Uterus (tissue), 4 donors: ENCODE measurements around the gene FEM1A. TPM values are rescaled to one million over a fixed set of nuclear protein-coding genes. Genes with fewer than 3 reads are reported as not detected.

ENCODE experiments used
- DNase-seq, 2 donors: peaks; one replicate each; pipeline ENCODE4 v3.0.0-alpha.2; 2019 to 2020
- H3K27ac ChIP-seq, 2 donors: fragments of 200-600 bp; sonication (generic); 1 replicate in 1 of 2; 2 replicates in 1 of 2; pipeline ENCODE4 v1.5.1; 2016 to 2018
- H3K27me3 ChIP-seq, 2 donors: fragments of 200-600 bp; sonication (generic); one replicate each; pipeline ENCODE4 v1.5.1; 2018 to 2019; ENCODE audit warnings: control low read depth in 1 of 2
- H3K36me3 ChIP-seq, 2 donors: fragments of 200-600 bp; sonication (generic); one replicate each; pipeline ENCODE4 v1.5.1; 2019; ENCODE audit warnings: control low read depth in 1 of 2
- H3K4me1 ChIP-seq, 2 donors: fragments of 200-600 bp; sonication (generic); one replicate each; pipeline ENCODE4 v1.5.1; 2018 to 2019; ENCODE audit warnings: control low read depth in 1 of 2
- H3K4me3 ChIP-seq, 2 donors: fragments of 200-600 bp; sonication (generic); 1 replicate in 1 of 2; 2 replicates in 1 of 2; pipeline ENCODE4 v1.5.1; 2018 to 2019; ENCODE audit warnings: mild to moderate bottlenecking in 1 of 2
- H3K9me3 ChIP-seq, 2 donors: fragments of 200-600 bp; sonication (generic); one replicate each; pipeline ENCODE4 v1.5.1; 2019; ENCODE audit warnings: control low read depth in 1 of 2
- POLR2A ChIP-seq, 2 donors: fragments of 450-650 bp; IDR thresholded peaks; one replicate each; pipeline ENCODE4 v1.6.1; 2016; ENCODE audit warnings: antibody characterized with exemption in 2 of 2, mild to moderate bottlenecking in 1 of 2, moderate library complexity in 1 of 2
- intact Hi-C: fragments of 100-400 bp; cut with DNase I; formaldehyde crosslinking; loops from one replicate; pipeline ENCODE4 v1.15.1; 2023; ENCODE audit warnings: low total_unique reads
- total RNA-seq, 4 donors: library from RNA; depleted of rRNA in 3 of 4; stranded (reverse); fragments of >200 nt in 3 of 4; gene quantifications; one replicate each; pipeline versions ENCODE4 v1.1.0 to v1.2.4, GENCODE V29; 2014 to 2023
- TF ChIP-seq, protein P1 (sequence below), 4 experiments: fragments of 200-600 bp in 2 of 4; fragments of 450-650 bp in 2 of 4; sonication (generic) in 2 of 4; IDR thresholded peaks; one replicate each; pipeline ENCODE4 v1.5.1; 2016 to 2019; ENCODE audit warnings: antibody characterized with exemption in 4 of 4, mild to moderate bottlenecking in 2 of 4, moderate library complexity in 1 of 4
- donor health status: DM: yes; HTN: yes; CAD: no.

Gene FEM1A
- total RNA-seq, 4 donors from 2014 or later, result 9.4 to 12.4 (median 10.6) TPM

DNA sequence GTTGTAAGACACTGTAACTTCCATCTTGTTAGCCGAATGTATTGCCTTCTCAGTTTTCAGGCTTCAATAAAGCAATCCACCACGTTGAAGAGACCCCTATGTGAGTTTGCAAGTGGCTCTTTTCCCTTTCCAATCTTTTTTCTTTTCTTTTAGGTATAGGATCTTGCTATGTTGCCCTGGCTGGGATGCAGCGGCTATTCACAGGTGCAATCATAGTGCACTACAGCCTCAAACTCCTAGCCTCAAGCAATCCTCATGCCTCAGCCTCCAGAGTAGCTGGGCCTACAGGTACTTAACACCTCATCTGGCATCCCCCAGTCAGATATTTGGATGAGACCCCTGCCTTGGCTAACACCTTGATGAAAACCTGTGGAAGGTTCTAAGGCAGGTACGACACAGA, 33.5 kb upstream of the FEM1A start:
- Histone ChIP-seq H3K36me3 (no peaks in the 10 kb centered on the region), H3K4me1 (peaks cover 0 to 9% of the 10 kb centered on the region in 2 donors), H3K27me3 (peaks cover 0 to under 1% of the 10 kb centered on the region in 2 donors), H3K9me3 (no peaks in the 10 kb centered on the region), H3K27ac (no peak overlapping the region), H3K4me3 (no peak overlapping the region)
- DNase-seq, result no peak
- intact Hi-C loops, result no loop called here
- TF ChIP-seq, protein P1, sequence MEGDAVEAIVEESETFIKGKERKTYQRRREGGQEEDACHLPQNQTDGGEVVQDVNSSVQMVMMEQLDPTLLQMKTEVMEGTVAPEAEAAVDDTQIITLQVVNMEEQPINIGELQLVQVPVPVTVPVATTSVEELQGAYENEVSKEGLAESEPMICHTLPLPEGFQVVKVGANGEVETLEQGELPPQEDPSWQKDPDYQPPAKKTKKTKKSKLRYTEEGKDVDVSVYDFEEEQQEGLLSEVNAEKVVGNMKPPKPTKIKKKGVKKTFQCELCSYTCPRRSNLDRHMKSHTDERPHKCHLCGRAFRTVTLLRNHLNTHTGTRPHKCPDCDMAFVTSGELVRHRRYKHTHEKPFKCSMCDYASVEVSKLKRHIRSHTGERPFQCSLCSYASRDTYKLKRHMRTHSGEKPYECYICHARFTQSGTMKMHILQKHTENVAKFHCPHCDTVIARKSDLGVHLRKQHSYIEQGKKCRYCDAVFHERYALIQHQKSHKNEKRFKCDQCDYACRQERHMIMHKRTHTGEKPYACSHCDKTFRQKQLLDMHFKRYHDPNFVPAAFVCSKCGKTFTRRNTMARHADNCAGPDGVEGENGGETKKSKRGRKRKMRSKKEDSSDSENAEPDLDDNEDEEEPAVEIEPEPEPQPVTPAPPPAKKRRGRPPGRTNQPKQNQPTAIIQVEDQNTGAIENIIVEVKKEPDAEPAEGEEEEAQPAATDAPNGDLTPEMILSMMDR (IDR thresholded peaks at IDR 0.05), result no peak
- TF ChIP-seq POLR2A (IDR thresholded peaks at IDR 0.05), result no peak

DNA sequence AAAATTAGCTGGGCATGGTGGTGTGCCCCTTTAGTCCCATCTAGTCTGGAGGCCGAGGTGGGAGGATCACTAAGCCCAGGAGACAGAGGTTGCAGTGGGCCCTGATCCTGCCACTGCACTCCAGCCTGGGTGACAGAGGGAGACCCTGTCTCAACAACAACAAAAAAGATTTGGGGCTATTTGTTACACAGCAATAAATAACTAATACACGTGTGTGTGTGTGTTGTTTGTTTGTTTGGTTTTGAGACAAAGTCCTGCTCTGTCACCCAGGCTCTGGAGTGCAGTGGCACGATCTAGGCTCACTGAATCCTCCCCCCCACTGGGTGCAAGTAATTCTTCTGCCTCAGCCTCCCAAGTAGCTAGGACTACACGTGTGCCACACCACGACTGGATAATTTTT, 32.9 kb upstream of the FEM1A start:
- Histone ChIP-seq H3K27ac (no peak overlapping the region), H3K4me3 (no peak overlapping the region), H3K4me1 (peaks cover 0 to 9% of the 10 kb centered on the region in 2 donors), H3K9me3 (no peaks in the 10 kb centered on the region), H3K27me3 (peaks cover 0 to 4% of the 10 kb centered on the region in 2 donors), H3K36me3 (no peaks in the 10 kb centered on the region)
- TF ChIP-seq, protein P1 (IDR thresholded peaks at IDR 0.05), result no peak
- no peak for TF ChIP-seq POLR2A (IDR thresholded peaks at IDR 0.05)
- DNase-seq, result no peak
- intact Hi-C loops, result no loop called here

DNA sequence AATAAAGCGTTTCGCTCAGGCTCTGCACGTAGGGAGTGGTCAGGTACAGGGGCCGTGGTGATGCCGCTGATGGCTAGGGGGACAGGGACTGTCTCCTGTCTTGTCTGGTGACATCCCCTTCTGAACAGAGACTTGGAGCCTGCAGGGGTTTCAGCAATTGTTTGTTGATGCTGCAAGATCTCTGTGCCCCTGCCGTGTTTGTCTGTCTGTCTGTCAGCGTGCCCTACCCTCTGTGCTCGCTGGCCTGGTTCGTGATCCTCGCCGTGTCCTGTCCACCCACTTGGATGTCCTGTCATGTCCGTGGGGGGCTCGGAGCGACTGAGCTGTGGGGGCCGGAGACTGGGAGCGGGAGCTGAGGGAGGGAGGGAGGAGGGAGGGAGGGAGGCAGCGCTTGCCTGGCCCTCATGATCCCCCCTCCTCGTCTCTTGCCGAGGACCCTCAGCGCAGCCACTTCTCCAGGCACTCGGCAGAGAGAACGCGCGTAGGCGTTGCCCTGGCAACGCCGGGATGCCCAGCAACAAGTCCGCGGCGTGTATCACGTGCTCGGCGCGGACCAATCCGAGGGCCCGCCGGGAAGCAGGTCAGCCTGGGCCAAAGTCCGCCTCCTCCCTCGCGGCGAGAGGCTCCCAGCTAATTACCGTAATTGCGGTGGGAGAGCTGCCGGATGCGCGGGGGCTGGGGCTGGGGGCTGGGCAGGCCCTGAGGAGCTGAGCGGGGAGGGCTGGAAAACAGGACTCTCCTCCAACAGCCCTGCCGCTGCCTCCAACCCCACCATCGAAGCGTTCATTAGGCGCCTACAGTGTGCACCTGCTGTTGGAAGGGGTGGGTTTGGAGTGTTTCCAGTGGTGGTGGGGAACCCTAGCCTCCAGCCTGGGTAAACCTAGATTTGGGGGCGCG, 31.9 kb upstream of the FEM1A start:
- Histone ChIP-seq H3K27ac (no peak overlapping the region), H3K27me3 (peaks cover 0 to 4% of the 10 kb centered on the region in 2 donors), H3K9me3 (no peaks in the 10 kb centered on the region), H3K4me3 (peak overlapping the region in 1 of 2 donors; percentile 8), H3K36me3 (no peaks in the 10 kb centered on the region), H3K4me1 (peaks cover 0 to 9% of the 10 kb centered on the region in 2 donors)
- intact Hi-C loops, result no loop called here
- peak; percentile 78 to 85 for DNase-seq
- TF ChIP-seq, protein P1 (IDR thresholded peaks at IDR 0.05), result no peak
- TF ChIP-seq POLR2A (IDR thresholded peaks at IDR 0.05), result no peak

DNA sequence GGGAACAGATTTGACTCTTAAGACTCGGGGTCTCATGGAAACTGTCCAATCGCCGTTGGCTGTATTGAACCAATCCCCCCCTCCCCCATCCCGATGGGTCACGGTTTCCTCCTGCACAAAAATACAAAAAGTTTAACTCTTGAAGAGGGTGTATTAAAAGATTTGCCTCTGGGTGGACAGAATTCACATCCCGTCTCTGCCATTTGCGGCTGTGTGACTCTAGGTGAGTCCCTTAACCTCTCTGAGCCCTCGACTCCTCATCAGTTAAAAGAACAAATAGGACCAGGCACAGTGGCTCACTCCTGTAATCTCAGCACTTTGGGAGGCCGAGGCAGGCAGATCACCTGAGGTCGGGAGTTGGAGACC, 31.3 kb upstream of the FEM1A start:
- TF ChIP-seq, protein P1 (IDR thresholded peaks at IDR 0.05), result no peak
- no peak for TF ChIP-seq POLR2A (IDR thresholded peaks at IDR 0.05)
- Histone ChIP-seq H3K27me3 (peaks cover 0 to 4% of the 10 kb centered on the region in 2 donors), H3K36me3 (no peaks in the 10 kb centered on the region), H3K27ac (no peak overlapping the region), H3K4me1 (peaks cover 0 to 9% of the 10 kb centered on the region in 2 donors), H3K4me3 (no peak overlapping the region), H3K9me3 (no peaks in the 10 kb centered on the region)
- intact Hi-C loops, result no loop called here
- no peak for DNase-seq

DNA sequence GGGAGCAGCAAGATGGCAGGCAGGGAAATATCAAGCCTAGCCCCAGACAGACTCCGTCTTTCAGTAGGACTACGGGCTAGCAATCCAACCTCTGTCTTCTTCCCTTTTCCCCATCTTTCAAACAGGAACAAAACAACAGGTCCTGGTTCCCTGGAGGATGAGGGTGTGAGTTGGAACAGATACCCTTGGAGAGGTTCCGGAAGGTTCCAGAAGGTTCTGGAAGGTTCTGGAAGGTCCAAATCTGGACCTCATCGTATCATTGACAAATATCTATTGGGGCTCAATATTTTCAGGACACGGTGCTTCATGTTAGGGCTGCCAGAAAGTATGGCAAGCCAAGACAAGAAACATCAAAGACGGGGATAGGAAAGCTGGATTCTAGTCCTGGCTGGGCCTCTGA, 28.5 kb upstream of the FEM1A start:
- H3K36me3 ChIP-seq, result no peaks in the 10 kb centered on the region
- no peak for DNase-seq
- peaks cover 0 to 4% of the 10 kb centered on the region in 2 donors for H3K27me3 ChIP-seq
- no peak for TF ChIP-seq POLR2A (IDR thresholded peaks at IDR 0.05)
- TF ChIP-seq, protein P1 (IDR thresholded peaks at IDR 0.05), result no peak
- H3K4me1 ChIP-seq, result peaks cover 0 to 9% of the 10 kb centered on the region in 2 donors
- intact Hi-C loops, result no loop called here
- no peaks in the 10 kb centered on the region for H3K9me3 ChIP-seq
- no peak overlapping the region for H3K27ac ChIP-seq
- no peak overlapping the region for H3K4me3 ChIP-seq
